ENCODE results near the gene ATAD3A. TPM values are rescaled to one million over a fixed set of nuclear protein-coding genes. Genes with fewer than 3 reads are reported as not detected.
"Not testable (repeated sequence)": the region's sequence is repeated elsewhere in the genome, so short reads cannot be mapped to it uniquely, and the experiment has no call there.

Gene ATAD3A
- total RNA-seq, 2 experiments from 2014 or later, result 39.4 to 41.0 TPM

GRCh38 chr1:1550087-1550486, 38.1 kb downstream of the ATAD3A start:
- DNase-seq, result no peak
- CTCF ChIA-PET, result no interaction called here
- peaks cover 1% of the 10 kb centered on the region for H3K36me3 Mint-ChIP-seq (ENCODE audit: low read depth)
- H3K4me1 Mint-ChIP-seq (ENCODE audit: low read depth), result no peaks in the 10 kb centered on the region
- no peak overlapping the region for H3K4me3 Mint-ChIP-seq
- no peaks in the 10 kb centered on the region for H3K27me3 Mint-ChIP-seq (ENCODE audit: low read depth)
- H3K9me3 Mint-ChIP-seq, result no peaks in the 10 kb centered on the region
- intact Hi-C loops (cut with micrococcal nuclease), result no loop called here
- H3K27ac Mint-ChIP-seq, result no peak overlapping the region

- no peaks in the 10 kb centered on the region for H3K4me1 Mint-ChIP-seq (ENCODE audit: low read depth)
- H3K9me3 Mint-ChIP-seq, result no peaks in the 10 kb centered on the region
- H3K36me3 Mint-ChIP-seq (ENCODE audit: low read depth), result no peaks in the 10 kb centered on the region
- DNase-seq, result no peak
- CTCF ChIA-PET, result no interaction called here
- H3K27me3 Mint-ChIP-seq (ENCODE audit: low read depth), result no peaks in the 10 kb centered on the region
- H3K4me3 Mint-ChIP-seq, result no peak overlapping the region
- H3K27ac Mint-ChIP-seq, result no peak overlapping the region
- intact Hi-C loops (cut with micrococcal nuclease), result no loop called here
These were observed 38.9 kb downstream of the ATAD3A start for GRCh38 chr1:1550591-1551432.

- CTCF ChIA-PET, result no interaction called here
- Mint-ChIP-seq H3K4me1 (ENCODE audit: low read depth) (no peaks in the 10 kb centered on the region), H3K9me3 (no peaks in the 10 kb centered on the region), H3K4me3 (no peak overlapping the region), H3K27me3 (ENCODE audit: low read depth) (no peaks in the 10 kb centered on the region), H3K27ac (no peak overlapping the region), H3K36me3 (ENCODE audit: low read depth) (no peaks in the 10 kb centered on the region)
- no peak for DNase-seq
- intact Hi-C loops (cut with micrococcal nuclease), result no loop called here
These were observed 39.7 kb downstream of the ATAD3A start for GRCh38 chr1:1551524-1552262.

- Mint-ChIP-seq H3K4me1 (ENCODE audit: low read depth) (no peaks in the 10 kb centered on the region), H3K36me3 (ENCODE audit: low read depth) (no peaks in the 10 kb centered on the region), H3K27me3 (ENCODE audit: low read depth) (no peaks in the 10 kb centered on the region), H3K4me3 (no peak overlapping the region), H3K9me3 (no peaks in the 10 kb centered on the region), H3K27ac (no peak overlapping the region)
- CTCF ChIA-PET, result interaction anchor here (1.0 kb wide), 1 partner anchor 12 kb away, joined by 3 read pairs; no protein-coding TSS in a partner anchor
- DNase-seq, result no peak
- intact Hi-C loops (cut with micrococcal nuclease), result no loop called here
These were observed 40.3 kb downstream of the ATAD3A start for GRCh38 chr1:1552263-1552639.

GRCh38 chr1:1553821-1554494, 42.0 kb downstream of the ATAD3A start:
- H3K27me3 Mint-ChIP-seq (ENCODE audit: low read depth), result no peaks in the 10 kb centered on the region
- DNase-seq, result no peak
- H3K36me3 Mint-ChIP-seq (ENCODE audit: low read depth), result no peaks in the 10 kb centered on the region
- CTCF ChIA-PET, result interaction anchor here (0.6 kb wide), 1 partner anchor 99 kb away, joined by 3 read pairs; no protein-coding TSS in a partner anchor
- H3K4me1 Mint-ChIP-seq (ENCODE audit: low read depth), result no peaks in the 10 kb centered on the region
- H3K9me3 Mint-ChIP-seq, result no peaks in the 10 kb centered on the region
- H3K4me3 Mint-ChIP-seq, result no peak overlapping the region
- intact Hi-C loops (cut with micrococcal nuclease), result no loop called here
- no peak overlapping the region for H3K27ac Mint-ChIP-seq

- no peaks in the 10 kb centered on the region for H3K27me3 Mint-ChIP-seq (ENCODE audit: low read depth)
- H3K4me1 Mint-ChIP-seq (ENCODE audit: low read depth), result no peaks in the 10 kb centered on the region
- intact Hi-C loops (cut with micrococcal nuclease), result no loop called here
- H3K27ac Mint-ChIP-seq, result no peak overlapping the region
- no peak overlapping the region for H3K4me3 Mint-ChIP-seq
- H3K9me3 Mint-ChIP-seq, result no peaks in the 10 kb centered on the region
- no peaks in the 10 kb centered on the region for H3K36me3 Mint-ChIP-seq (ENCODE audit: low read depth)
- CTCF ChIA-PET, result no interaction called here
- DNase-seq, result no peak
These were observed 42.6 kb downstream of the ATAD3A start for GRCh38 chr1:1554550-1554925.

GRCh38 chr1:1554926-1555915, 43.3 kb downstream of the ATAD3A start:
- intact Hi-C loops (cut with micrococcal nuclease), result no loop called here
- Mint-ChIP-seq H3K36me3 (ENCODE audit: low read depth) (no peaks in the 10 kb centered on the region), H3K27ac (no peak overlapping the region), H3K9me3 (no peaks in the 10 kb centered on the region), H3K27me3 (ENCODE audit: low read depth) (no peaks in the 10 kb centered on the region), H3K4me3 (no peak overlapping the region), H3K4me1 (ENCODE audit: low read depth) (no peaks in the 10 kb centered on the region)
- DNase-seq, result no peak
- CTCF ChIA-PET, result no interaction called here

- CTCF ChIA-PET, result no interaction called here
These were observed 44.5 kb downstream of the ATAD3A start for GRCh38 chr1:1556505-1556904.

GRCh38 chr1:1556961-1557360, 45.0 kb downstream of the ATAD3A start:
- H3K27ac Mint-ChIP-seq; H3K27me3 Mint-ChIP-seq (ENCODE audit: low read depth); H3K4me1 Mint-ChIP-seq (ENCODE audit: low read depth); intact Hi-C loops (cut with micrococcal nuclease); DNase-seq; H3K36me3 Mint-ChIP-seq (ENCODE audit: low read depth); CTCF ChIA-PET; H3K4me3 Mint-ChIP-seq; H3K9me3 Mint-ChIP-seq: not testable (repeated sequence)

More at GRCh38 chr1:1556505-1556904, 44.5 kb downstream of the ATAD3A start:
- no peaks in the 10 kb centered on the region for H3K4me1 Mint-ChIP-seq (ENCODE audit: low read depth)
- intact Hi-C loops (cut with micrococcal nuclease), result no loop called here
- H3K36me3 Mint-ChIP-seq (ENCODE audit: low read depth), result peaks cover 4% of the 10 kb centered on the region
- H3K4me3 Mint-ChIP-seq, result no peak overlapping the region
- H3K27ac Mint-ChIP-seq, result no peak overlapping the region
- H3K27me3 Mint-ChIP-seq (ENCODE audit: low read depth), result no peaks in the 10 kb centered on the region
- no peak for DNase-seq
- no peaks in the 10 kb centered on the region for H3K9me3 Mint-ChIP-seq

GRCh38 chr1:1557688-1558087, 45.7 kb downstream of the ATAD3A start:
- intact Hi-C loops (cut with micrococcal nuclease); CTCF ChIA-PET: not testable (repeated sequence)

GRCh38 chr1:1558591-1558990, 46.6 kb downstream of the ATAD3A start:
- H3K4me3 Mint-ChIP-seq, result no peak overlapping the region
- H3K27ac Mint-ChIP-seq, result no peak overlapping the region
- no peaks in the 10 kb centered on the region for H3K27me3 Mint-ChIP-seq (ENCODE audit: low read depth)
- intact Hi-C loops (cut with micrococcal nuclease), result no loop called here
- H3K4me1 Mint-ChIP-seq (ENCODE audit: low read depth), result no peaks in the 10 kb centered on the region
- CTCF ChIA-PET, result interaction anchor here (1.3 kb wide), 1 partner anchor 107 kb away, joined by 3 read pairs; no protein-coding TSS in a partner anchor
- DNase-seq, result no peak
- no peaks in the 10 kb centered on the region for H3K9me3 Mint-ChIP-seq
- peaks cover 13% of the 10 kb centered on the region for H3K36me3 Mint-ChIP-seq (ENCODE audit: low read depth)

More at GRCh38 chr1:1557688-1558087, 45.7 kb downstream of the ATAD3A start:
- H3K4me1 Mint-ChIP-seq (ENCODE audit: low read depth); H3K27ac Mint-ChIP-seq; H3K4me3 Mint-ChIP-seq; H3K9me3 Mint-ChIP-seq; DNase-seq; H3K27me3 Mint-ChIP-seq (ENCODE audit: low read depth): not testable (repeated sequence)
- H3K36me3 Mint-ChIP-seq (ENCODE audit: low read depth), result peaks cover 11% of the 10 kb centered on the region
